Endometrium (tissue), 2 donors: ENCODE results near the gene XYLT1.

Experiments used
- FAIRE-seq: peaks from 2 replicates; lab custom pipeline; 2012; peaks lifted over from hg19 to GRCh38; lab: Jason Lieb, UNC
- donor health status: control.
- donor health status: control.

XYLT1 gene

DNA sequence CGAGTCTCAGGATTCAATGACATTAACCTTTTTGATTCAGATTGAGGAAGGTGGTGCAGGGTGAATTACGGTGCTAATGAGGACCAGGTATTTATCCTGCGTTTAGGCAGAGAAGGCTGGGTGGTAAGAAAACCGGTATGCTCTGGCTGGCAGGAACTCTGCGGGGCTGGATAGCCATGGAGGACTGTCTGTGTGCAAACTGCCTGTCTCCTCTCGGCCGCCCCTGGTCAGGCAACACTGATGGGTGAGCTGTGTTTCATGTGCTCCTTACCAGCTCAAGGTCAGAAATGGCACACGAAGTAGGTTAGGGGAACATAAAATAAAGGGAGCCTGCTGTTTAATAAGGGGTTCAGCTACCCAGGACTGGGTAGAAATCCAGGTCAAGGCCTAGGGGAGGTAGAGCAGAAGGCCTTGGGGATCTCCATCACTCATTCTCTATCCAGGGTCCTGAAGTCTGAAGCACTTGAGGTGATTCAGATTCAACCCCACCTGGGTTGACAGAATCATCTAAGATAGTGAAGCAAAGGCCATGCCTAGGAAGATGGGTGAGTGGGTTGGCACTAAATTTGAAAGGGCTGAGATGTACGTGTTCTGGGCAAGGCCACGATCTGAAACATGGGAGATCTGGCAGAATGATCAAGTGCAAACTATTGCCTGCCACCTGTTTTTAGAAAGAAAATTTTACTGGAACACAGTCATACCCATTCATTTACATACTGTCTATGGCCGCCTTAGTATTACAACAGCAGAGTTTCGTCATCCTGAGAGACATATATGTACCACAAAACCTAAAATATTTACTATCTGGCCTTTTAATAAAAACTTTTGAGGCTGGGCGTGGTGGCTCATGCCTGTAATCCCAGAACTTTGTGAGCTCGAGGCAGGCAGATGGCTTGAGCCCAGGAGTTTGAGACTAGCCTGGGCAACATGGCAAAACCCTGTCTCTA lies 292.5 kb downstream of the XYLT1 start:
- no peak for FAIRE-seq

- FAIRE-seq, result no peak
Observed at GRCh38 chr16:17177242-17177958, 293.4 kb downstream of the XYLT1 start.

DNA sequence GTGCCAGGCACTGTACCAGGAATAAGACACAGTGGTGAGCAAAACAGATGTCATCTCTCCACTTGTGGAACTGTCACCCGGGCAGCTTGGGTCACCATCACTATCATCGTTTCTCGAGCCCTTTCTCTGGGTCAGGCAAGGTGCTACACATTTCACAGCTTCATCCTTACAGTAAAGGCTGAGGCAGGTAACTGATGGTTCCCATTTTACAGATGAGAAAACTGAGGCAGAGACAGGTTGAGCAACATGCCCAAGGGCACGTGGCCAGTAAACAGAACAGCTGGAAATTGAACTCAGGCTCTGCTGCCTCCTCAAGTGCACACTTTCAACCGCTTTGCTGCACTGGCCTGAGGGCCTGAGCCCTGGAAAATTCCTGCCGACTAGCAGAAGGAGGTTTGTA lies 294.6 kb downstream of the XYLT1 start:
- FAIRE-seq, result no peak

GRCh38 chr16:17173281-17173680 lies 297.5 kb downstream of the XYLT1 start:
- no peak for FAIRE-seq

- no peak for FAIRE-seq
Observed at GRCh38 chr16:17171250-17172143, 299.3 kb downstream of the XYLT1 start.

GRCh38 chr16:17170435-17170834 lies 300.3 kb downstream of the XYLT1 start:
- FAIRE-seq, result no peak

DNA sequence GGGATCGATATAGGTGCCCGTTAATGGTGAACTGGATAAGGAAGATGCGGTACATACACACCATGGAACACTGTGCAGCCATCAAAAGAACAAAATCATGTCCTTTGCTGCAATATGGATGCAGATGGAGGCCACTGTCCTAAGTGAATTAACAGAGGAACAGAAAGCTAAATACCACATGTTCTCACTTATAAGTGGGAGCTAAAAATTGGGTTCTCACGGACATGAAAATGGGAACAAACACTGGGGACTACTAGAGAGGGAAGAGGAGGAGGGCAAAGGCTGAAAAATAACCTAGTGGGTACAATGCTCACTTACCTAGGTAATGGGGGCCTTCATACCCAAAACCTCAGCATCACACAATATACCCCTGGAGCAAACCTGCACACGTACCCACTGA lies 302.6 kb downstream of the XYLT1 start:
- no peak for FAIRE-seq

- no peak for FAIRE-seq
Observed at GRCh38 chr16:17166095-17166494, 304.7 kb downstream of the XYLT1 start.

GRCh38 chr16:17162560-17162959 lies 308.2 kb downstream of the XYLT1 start:
- no peak for FAIRE-seq

GRCh38 chr16:17160920-17161431 lies 309.8 kb downstream of the XYLT1 start:
- no peak for FAIRE-seq

DNA sequence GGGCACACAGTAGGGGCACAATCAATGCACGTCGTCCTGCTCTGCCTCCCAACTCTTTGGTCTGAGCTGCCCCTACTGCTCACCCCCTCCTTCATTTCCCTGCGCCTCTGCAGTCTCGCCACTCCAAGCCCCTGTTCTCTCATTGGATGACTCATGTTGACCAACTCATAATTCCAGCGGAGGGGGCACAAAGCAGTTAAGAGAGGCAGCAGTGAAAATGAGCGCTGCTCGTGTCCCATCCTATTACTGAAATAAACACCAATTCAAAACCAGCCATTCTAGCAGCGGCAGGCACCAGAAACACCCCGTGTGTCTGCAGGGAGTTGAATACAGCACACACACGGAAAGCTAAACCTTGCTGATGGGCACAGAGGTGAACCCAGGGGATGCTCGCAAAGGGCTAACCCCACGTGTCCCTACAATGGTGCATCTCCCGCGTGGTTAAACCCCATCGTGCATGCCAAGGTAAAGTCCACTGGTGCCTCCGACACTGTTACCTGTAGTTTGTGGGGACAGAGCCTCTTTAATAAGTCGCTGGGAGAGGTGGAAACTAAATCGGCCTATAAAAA lies 310.4 kb downstream of the XYLT1 start:
- FAIRE-seq, result no peak

- no peak for FAIRE-seq
Observed at GRCh38 chr16:17159617-17160016, 311.1 kb downstream of the XYLT1 start.

DNA sequence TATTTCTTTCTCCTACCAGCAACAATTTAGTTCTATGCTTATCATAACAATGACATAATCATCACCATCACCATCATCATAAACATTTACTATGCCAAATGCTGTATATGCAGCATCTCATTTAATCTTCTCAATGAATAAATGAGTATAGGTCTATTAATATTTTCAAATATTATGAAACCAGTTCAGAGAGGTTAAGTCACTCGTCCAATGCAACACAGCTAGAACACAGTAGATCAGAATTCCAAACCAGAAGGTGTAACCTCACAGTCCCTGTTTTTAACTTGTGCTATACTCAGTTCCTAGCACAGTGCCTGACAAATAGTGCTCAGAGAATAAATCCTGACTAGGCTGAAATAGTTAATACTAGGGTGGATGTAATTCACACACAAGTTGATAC lies 314.8 kb downstream of the XYLT1 start:
- FAIRE-seq, result no peak

DNA sequence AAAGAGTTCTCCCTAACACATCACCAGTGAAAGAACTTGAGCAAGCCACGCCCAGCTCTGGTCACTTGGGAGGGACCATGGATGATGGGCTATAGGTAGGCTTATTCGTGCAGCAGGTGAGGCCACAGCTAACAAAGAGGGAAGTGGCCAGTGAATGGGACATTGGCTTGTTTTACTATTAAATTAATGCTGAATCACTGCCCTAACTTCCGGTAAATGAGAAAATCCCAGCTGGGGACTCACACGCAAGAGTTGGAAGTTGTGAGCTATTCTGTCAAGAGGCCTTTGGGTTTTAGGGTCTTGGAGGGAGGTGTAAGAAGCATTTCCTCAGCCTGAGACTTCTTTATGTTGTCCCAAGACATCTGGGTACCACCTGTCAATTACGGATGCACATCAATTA lies 315.3 kb downstream of the XYLT1 start:
- no peak for FAIRE-seq

DNA sequence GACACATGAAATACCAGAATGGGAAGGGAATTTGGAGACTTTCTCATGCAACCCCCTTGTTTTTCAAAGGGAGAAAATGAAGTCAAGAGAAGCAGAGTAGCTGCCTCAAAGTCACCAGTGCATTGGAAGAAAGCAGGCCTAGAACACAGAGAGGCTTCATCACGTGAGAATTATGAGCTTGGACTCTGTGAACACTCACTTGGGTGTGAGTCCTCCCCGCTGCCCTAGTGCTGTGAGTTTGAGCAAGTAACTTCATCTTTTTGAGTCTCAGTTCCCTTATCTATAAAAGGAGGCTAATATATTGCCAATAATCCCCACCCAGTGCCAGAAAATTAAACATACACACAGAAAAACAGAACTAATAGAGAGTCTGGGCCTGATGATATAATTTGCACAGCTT lies 315.8 kb downstream of the XYLT1 start:
- FAIRE-seq, result no peak

- no peak for FAIRE-seq
Observed at GRCh38 chr16:17152311-17152710, 318.4 kb downstream of the XYLT1 start.

- FAIRE-seq, result no peak
Observed at GRCh38 chr16:17151335-17151734, 319.4 kb downstream of the XYLT1 start.

DNA sequence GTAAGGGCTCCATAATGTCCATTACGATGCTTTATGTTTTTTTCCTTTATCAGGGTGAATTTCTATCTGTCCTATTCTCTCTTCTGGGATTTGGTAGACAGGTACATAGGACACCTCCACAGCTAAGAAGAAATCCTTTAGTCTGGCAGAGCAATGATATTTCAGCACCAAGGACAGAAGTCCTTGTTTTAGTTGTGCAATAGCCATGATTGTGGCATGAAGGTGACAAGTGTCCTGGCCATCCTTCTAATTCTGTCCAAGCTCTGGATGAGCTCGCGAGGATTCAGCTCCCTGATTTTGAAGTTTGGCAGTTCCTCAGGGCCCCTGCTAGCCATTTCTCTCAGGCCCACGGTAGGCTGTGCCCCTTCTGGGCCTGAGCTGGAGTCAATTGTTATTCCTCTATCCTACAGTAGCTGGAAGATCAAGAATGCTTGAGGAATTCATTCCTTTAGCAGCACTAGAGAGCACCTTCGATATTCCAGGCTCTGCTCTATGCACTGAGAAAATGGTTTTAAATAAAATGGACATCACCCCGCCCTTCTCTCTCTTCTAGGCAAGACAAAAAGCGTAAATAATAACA lies 320.8 kb downstream of the XYLT1 start:
- no peak for FAIRE-seq

GRCh38 chr16:17147942-17148341 lies 322.8 kb downstream of the XYLT1 start:
- FAIRE-seq, result no peak

DNA sequence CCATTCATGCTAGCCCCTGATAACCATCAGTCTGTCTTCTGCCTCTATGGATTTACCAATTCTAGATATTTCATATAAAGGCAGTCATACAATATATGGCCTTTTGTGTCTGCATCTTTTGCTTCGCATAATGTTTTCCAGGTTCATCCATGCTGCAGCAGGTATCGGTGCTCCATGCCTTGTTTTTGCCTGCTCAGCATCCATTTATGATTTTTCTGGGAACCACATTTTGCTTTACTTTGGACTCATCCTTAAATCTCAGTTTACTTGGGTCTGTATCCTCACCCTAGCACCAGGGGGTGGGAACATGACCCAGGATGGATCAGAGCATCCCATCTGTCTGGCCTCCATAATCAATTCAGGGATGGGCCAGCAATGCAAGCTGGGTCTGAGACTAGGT lies 325.7 kb downstream of the XYLT1 start:
- FAIRE-seq, result no peak

- no peak for FAIRE-seq
Observed at GRCh38 chr16:17144431-17144830, 326.3 kb downstream of the XYLT1 start.
